Spleen (tissue), 7 donors: ENCODE measurements around the gene GET3.

Source experiments
- CTCF ChIP-seq, 11 experiments: fragments of 200-600 bp in 7 of 11; fragments of 450-650 bp in 4 of 11; sonication (generic) in 4 of 11; IDR thresholded peaks in 8 of 11; conservative IDR thresholded peaks in 3 of 11; 1 replicate in 7 of 11; 2 replicates in 4 of 11; pipeline versions ENCODE4 v1.4.0 to v1.8.0; 2016 to 2021; ENCODE audit warnings: antibody characterized with exemption in 11 of 11, inconsistent platforms in 4 of 11, mild to moderate bottlenecking in 1 of 11
- POLR2A ChIP-seq, 3 donors: fragments of 450-650 bp; IDR thresholded peaks; one replicate each; pipeline ENCODE4 v1.5.1; 2017; ENCODE audit warnings: antibody characterized with exemption in 3 of 3, mild to moderate bottlenecking in 1 of 3
- POLR2AphosphoS5 ChIP-seq, 3 donors: sonication (generic); formaldehyde crosslinking; IDR thresholded peaks; one replicate each; pipeline ENCODE4 v1.5.1; 2017; ENCODE audit warnings: antibody characterized with exemption in 3 of 3
- donor health status: DM: no; HTN: no; CAD: no; lungs with moderate emphysema.
- donor health status: DM: no; HTN: no; CAD: no.
- donor health status: DM: no; HTN: no; CAD: no.

- TF ChIP-seq CTCF (IDR thresholded peaks at IDR 0.05 in 8 of 11, conservative IDR thresholded peaks at IDR 0.05 in 3 of 11) (no peak), POLR2A (IDR thresholded peaks at IDR 0.05) (no peak), POLR2AphosphoS5 (IDR thresholded peaks at IDR 0.05) (no peak)
Observed at GRCh38 chr19:12730064-12730463, 7.2 kb upstream of the GET3 start.
